SKM-1 (cell line): Measurements from ENCODE around the gene OR56A1.
"Not testable (repeated sequence)": the region's sequence is repeated elsewhere in the genome, so short reads cannot be mapped to it uniquely, and the experiment has no call there.

ENCODE experiments used
- DNase-seq: peaks from one replicate; lab custom pipeline; 2025; ENCODE audit not compliant: unreplicated experiment; lab: John Stamatoyannopoulos, UW

OR56A1 gene, protein sequence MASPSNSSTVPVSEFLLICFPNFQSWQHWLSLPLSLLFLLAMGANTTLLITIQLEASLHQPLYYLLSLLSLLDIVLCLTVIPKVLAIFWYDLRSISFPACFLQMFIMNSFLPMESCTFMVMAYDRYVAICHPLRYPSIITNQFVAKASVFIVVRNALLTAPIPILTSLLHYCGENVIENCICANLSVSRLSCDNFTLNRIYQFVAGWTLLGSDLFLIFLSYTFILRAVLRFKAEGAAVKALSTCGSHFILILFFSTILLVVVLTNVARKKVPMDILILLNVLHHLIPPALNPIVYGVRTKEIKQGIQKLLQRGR

DNA sequence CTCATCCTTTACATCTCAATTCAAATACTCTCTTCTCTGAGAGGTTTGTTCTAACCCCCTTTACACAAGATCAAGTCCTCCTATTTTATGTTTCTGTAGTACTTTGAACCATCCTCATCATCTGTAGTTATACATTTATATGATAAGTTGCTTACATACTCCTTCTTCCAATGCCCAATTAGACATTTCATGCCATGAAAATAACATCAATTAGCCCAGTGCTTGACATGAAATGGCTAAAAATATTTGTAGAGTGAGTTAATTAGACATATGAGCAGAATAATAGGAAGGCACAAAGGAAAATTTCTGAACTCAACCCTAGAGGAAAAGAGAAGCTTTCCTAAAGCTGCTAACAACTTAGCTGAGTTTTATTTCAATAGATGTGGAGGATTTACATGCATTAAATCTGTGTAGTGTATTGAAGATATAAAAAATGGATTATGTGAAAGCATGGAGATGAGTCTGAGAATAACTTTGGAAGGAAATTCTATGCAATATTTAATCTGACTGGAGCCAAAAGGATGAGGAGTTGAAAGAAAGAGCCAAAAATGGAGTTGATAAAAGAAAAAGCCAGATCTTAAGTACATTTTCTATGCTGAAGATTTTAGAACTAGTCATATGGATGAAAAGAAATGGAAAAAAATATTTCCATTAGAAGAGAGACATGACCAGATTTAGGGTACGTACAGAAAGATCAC, at the start of gene OR56A1:
Gene OR56A1 (minus strand): TSS at position 51 of the 698 bp plus-strand sequence. CDS start 3,066 bp downstream, outside the sequence.
- DNase-seq, result no peak

DNA sequence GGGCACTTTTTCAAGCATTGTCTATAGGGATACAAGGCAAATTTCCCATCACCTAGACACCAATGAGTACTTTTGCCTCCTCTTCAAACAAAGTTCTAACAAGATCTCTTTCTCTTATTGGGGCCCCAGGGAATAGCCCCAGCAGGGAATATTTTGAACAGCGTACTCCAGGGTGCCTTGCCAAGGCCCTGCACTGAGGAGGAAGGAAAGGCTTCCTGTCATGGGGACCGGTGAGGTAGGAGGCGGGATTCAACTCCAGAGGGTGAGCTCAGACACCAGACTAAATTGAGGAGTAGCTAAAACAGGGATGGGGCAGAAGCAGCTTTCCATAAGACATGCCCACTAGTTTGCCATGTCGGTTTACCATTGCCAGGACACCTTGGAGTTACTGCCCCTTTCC, 48.9 kb upstream of the OR56A1 start:
- no peak for DNase-seq

DNA sequence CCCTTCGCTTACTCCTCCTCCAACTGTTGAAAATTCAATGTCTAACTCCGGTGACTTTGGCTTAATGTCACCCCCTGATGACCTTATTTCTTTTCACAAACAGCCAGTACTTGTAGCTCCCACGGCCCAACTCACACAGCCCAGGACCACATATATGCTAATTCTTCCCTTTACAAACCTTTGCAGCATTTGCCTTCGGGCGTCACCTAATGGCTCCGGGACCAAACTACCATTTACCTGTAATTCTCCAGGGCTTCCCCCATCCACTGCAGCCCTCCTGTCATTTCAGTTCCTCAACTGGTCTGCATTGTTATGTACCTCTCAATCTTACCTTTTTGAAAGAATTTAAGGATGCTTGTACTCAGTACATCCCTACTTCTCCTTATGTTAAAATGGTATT, 47.2 kb upstream of the OR56A1 start:
- no peak for DNase-seq

DNA sequence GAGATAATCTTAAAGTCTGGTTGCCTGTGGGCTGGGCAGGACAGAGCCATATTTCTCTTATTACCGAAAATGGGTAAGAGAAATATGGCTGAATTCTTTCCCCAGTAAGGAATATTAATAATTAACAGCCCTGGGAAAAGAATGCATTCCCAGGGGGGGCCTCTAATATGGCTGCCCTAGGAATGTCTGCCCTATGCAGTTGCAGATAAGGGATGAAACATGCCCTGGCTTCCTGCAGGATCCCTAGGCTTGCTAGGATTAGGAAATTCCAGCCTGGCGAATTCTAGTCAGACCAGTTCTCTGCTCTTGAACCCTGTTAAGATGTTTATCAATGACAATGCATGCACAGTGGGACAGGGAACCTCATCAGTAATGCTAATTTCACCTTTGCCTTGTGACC, 45.9 kb upstream of the OR56A1 start:
- not testable (repeated sequence) for DNase-seq

DNA sequence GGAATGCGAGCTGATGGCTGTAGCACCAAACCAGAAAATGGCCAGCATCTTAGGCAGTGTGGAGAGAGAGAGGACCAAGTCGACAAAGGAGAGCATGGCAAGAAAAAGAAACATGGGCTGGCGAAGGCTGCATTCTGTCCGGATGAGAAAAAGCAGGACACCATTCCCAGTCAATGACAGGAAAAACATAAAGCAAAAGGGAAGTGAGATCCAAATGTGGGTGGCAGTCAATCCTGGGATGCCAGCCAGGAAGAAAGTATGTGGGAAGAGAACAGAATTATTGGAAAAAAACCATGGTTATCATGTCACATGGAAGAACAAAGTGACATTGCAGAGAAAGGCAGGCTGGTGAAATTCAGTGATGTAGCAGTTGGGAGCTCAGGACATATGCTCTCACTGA, 36.9 kb upstream of the OR56A1 start:
- no peak for DNase-seq

DNA sequence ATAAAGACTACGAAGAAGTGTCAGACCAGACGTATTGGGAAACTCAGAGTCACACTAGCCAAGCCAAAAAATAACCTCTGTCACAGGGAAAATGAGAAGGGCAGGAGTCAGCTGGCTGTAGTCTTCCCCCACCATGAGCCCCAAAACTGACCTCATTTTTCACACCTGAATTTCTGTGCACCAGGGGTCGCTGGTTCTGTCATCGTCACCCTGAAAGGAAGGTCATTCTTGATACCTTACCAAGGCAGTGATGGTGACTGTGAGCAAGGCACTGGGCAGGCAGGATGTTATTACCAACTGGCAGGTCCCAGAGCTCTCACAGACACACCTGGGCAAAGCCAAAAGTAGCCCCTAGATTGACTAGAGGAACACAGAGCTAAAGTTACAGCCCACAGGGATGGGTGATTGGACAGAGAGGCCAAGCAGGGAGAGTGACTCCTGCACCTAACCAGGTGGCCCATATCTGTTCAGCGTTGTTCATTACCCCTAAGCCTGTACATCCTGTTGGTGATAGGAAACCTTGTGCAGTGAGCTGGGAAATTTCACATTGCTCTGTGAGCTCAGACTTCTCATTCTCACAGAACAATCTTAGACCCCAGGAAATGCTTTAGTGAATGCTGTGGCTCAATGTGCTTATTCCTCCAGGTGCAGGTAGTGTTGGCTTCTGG, 32.3 kb upstream of the OR56A1 start:
- DNase-seq, result no peak

DNA sequence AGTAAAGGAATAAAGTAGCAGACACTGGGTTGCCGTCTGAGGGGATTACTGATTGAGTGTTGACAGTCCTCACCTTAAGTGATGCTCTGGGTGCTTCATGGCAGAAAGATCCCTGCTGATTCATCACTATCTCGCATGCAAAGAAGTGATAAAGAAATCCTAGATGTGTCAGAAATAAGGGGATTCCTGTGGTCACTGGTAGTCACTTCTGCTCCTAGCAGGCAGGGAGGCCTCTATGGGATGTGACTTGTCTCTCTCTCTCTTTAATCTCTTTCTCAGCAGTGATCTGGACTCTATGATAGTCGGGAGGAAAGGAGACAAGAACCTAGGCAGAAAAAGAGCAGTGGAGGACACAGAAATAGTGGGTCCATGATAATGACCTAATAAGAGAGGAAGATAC, 30.9 kb upstream of the OR56A1 start:
- no peak for DNase-seq

DNA sequence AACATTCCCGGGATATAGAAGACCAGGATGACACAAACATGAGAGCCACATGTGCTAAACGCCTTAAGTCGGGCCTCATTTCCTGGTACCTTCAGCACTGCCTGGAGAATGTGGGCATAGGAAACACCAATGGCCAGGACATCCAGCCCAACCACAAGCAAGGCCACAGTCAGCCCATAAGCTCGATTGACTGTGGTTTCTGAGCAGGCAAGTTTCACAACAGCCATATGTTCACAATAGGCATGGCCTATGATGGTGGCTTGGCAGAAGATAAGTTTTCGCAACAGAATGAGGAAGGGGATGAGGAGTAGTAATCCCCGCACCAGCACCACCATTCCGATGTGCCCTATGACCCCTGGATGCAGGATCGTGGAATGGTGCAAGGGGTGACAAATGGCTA, 26.9 kb upstream of the OR56A1 start:
- no peak for DNase-seq

DNA sequence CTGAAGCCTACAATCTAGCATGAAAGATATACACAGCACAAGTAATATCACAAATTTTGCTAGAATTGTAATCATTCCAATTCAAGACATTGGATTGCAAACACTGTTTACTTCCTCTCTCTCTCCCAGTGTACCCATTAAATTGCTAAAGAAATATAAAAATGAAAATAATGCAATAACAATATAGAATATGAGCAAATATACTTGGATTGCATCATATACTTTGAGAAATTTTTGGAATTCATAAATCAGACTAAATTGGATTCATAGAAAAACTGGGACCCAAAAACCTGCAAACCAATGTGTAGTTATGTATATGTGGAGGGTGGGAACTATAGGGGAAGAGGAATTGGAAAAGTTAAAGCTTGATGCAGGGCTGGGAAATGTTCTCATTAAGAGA, 25.0 kb upstream of the OR56A1 start:
- DNase-seq, result no peak

DNA sequence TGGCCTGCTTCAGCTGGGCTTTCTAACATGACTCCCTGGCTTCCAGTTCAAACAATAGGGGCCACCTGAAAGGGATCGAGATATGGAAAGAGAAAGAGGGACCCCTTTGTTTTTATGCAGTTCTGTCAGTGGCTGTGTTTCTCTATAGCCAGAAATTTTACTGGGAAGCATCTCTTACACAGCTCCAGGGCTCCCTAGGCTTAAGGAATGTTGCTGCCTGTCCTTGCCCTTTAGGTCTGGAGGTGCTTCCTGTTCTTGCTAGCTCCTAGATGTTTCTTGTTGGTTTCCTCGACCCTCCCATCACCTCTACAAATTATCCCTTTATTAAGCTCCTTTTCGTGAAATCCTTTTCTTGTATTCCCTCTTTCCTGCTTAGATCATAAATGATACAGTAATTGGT, 21.8 kb upstream of the OR56A1 start:
- DNase-seq, result no peak

DNA sequence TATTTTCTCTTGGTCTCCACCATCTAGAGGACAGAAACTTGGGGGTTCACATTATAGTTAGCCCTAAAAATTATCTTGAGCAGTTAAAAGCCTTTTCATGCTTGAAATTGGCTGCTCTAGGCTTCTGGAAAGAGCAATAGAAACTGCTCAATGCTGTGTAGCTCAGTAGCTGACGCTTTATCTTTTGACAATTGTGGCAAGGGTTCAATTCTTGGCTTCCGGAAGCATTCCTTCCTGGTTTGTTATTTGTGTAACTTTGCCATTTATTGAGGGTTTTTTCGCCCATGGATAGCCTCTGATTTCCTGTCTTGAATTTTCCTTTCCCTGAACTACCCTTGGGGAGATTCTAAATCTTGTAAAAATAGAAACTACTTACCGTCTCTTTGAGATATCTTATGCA, 10.3 kb upstream of the OR56A1 start:
- DNase-seq, result no peak

DNA sequence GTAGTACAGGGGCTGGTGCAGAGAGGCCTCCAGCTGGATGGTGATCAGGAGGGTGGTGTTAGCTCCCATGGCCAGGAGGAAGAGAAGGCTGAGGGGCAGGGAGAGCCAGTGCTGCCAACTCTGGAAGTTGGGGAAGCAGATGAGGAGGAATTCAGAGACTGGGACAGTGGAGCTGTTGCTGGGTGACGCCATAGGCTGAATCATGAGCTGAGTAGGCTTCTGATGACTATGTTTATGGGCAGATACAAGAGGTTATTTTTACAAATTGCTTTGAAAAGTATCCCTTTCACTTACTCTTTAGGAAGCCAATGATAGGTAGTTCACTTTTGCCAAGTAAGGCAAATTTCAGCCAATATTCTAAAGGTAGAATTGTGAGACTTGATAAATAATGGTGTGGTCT, 3.1 kb downstream of the OR56A1 start:
- no peak for DNase-seq

DNA sequence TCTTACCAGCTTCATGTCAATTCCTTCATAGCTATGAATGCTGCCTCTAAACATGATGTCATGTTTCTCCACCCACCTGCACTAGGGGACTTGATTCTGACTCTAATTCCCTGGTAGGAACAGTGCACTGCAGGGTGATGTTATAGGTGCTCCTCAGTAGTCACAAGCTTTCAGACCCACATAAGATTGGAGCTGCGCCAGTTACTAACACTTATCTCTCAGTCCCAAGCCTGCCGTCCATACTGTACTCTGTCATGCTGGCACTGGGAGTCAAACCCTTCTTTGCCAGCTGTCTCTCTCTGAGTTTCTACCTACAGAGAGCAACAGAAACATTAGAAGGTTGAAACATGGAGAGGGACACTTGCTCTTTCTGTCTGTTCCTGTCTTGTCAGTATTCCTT, 5.5 kb downstream of the OR56A1 start:
- DNase-seq, result no peak

DNA sequence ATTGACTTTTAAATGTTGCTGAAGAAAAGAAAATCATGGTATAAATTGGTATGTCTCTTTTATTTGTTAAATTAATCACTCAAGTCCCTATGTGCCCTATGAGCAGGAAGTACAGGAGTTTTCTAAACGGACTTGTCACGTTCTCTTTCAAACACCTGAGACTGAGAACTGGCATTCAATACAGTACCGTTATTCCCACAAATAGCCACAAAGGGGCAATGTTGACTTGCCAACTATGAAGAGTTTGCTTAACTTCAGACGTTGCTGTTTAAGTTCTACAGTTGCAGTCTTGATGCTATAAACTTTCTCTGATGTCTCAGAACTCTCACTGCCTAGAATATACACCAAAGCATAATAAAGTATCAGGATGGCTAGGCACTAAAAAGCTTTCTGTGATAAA, 7.6 kb downstream of the OR56A1 start:
- peak; percentile 44 for DNase-seq

DNA sequence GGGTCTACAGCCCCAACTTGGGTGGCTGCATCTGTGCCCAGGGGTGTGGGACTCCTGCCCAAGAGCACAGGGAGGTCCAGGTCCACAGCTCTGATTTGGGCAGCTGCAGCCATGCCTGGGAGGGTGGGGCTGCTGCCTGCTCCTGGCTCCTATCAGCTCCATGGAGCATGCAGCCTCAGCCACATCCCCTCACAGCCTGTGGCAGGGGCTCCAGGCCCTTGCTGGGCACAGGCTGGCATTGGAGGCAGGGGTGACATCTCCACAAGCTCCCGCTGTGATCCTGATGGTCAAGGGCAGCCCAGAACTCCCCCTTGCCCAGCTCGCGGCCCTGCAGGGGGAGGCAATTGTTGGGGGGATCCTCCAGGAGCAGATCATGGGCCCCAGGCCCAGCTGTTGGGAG, 17.5 kb downstream of the OR56A1 start:
- no peak for DNase-seq

DNA sequence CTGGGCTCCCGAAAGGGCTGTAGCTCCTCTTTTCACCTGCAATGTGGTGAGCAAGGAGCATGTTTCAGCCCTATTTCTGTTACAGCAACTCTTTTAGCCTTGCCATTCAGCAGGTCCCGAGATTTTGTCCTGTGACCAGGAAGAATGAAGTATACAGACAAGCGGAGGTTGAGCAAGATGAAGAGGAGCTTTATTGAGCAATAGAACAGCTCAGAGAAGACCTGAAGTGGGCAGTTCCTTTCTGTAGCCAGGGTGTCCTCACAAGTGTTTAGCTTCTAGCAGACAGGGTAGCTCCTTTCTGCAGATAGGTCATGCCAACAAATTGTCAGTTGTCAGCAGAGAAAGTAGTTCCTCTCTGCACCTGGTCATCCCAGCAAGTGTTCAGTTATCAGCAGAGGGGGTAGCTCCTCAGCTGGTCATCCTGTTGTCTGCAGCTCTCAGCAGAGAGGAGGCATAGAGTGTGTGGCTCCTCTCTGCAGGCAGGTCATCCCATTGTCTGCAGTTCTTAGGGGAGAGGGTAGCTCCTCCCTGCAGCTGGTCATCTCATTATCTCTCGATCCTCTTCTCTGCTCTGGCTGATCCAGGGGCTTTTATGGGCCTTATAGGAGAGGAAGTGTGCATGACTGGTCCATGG, 18.4 kb downstream of the OR56A1 start:
- DNase-seq, result peak; percentile 10

DNA sequence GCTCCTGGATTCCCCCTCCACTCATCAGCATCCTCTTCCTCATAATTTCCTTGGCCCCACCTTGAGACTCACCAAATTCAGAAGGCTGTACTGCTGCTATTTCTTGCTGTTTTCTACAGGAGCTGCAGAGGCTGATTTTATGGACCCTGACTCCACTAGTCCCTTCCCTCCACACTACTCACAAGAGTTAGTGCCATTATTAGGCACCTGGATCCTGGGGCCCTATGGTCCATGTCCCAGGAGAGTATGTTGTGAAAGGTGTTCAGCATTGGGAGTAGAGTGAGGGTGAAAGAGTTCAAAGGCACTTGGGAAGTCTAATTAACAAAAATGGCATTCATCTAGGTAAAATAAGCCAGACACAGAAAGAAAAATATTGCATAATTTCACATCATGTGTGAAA, 23.7 kb downstream of the OR56A1 start, which contains the start of gene OR56A4:
Gene OR56A4 (minus strand): TSS at position 101 of the 400 bp plus-strand sequence. CDS start 3,954 bp downstream, outside the sequence.
- no peak for DNase-seq

DNA sequence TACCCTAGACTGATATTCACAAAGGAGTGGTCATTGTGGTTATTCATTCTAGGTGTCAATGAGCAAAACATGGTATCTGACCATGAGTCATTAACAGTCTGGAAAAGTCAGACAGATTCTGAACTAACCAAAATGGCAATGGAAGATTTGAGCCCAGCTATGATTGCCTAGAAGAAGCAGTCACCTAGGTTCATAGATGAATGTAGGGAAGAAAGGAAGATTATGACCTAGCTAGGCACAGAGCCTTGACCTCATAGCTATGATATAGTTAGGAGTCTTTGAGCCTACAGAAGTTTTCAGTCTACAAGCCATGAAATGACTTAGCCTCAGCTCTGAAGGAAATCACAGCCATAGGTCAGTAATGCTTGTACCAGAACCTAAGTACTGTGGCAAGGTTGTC, 24.2 kb downstream of the OR56A1 start:
- DNase-seq, result no peak

DNA sequence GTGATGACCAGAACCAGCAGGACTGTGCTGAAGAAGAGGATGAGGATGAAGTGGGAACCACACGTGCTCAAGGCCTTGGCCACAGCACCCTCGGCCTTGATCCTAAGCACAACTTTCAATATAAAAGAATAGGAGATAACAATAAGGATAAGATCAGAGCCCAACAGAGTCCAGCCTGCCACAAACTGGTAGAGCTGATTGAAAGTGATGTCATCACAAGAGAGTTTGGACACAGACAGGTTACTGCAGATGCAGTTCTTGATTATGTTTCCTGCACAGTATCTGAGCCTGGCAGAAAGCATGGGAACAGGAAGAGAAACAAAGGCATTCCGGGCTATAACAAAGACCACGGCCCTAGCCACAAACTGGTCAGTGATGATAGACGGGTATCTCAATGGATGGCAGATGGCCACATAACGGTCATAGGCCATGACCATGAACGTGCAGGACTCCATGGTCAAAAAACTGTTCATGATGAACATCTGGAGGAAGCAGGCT, 28.3 kb downstream of the OR56A1 start:
- no peak for DNase-seq

DNA sequence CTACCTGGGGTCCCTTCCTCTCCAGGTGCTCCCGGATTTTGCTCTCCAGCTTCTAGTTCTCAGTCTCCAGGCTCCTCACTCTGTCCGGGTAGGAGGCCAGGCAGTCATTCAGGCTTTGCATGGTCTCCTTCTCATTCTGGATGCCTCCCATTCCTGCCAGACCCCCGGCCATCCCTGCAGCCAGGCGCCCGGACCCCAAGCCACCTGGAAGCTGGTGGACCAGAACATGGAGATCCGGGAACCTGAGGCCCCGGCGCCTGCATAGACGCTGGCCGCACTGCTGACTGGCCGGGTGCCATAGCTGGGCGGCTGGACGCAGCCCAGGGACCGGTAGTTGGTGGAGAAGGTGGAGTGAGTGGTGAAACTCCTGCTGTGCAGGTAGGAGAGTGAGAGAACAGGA, 35.8 kb downstream of the OR56A1 start:
- no peak for DNase-seq

DNA sequence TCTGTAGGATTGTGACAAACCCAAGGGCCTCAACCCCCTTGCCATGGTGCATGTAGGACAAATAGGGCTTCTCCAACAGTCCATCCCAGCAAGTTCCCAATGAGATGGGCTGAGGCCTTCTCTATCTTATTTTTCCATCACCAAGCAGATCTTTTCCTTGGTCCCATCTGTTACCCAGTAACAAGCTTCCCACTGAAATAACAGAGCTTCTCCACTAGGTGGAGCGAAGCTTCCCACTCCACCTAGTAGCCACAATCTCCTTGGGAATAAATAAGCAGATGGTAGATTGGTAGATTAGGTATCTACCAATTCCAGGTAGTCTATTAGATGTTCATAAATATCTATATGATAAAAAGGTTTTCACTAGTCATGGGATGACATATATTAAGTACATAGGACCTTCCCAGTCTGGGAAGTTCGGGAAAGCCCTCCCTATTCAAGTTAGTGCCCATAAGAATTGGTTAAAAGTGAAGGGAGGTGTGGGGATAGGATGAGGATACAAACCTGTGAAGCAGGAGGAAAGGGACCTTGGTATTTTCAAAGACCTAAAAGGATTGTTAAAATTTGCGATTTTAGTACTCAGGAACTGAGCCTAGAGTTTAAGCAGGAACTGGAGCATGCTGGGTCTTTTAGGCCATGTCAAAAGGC, 37.8 kb downstream of the OR56A1 start:
- peak; percentile 35 for DNase-seq
